ENCODE data around the gene FAM171A1. TPM values are rescaled to one million over a fixed set of nuclear protein-coding genes. Genes with fewer than 3 reads are reported as not detected.
A peak's percentile ranks its signal among the peaks of the same experiment; 100 is the strongest.

Gene FAM171A1
- total RNA-seq, 2 experiments from 2014 or later = 11.1 to 11.7 TPM

- DNase-seq = peak; percentile 46
- Mint-ChIP-seq H3K9me3 (peaks cover 17% of the 10 kb centered on the region), H3K36me3 (ENCODE audit: low read depth) (peaks cover 19% of the 10 kb centered on the region), H3K4me1 (peaks cover 44% of the 10 kb centered on the region), H3K4me3 (no peak overlapping the region), H3K27ac (peak overlapping the region; percentile 55), H3K27me3 (no peaks in the 10 kb centered on the region)
- ChIA-PET CTCF (interaction anchor here (0.6 to 1.6 kb wide), 2 partner anchors 12 to 42 kb away, joined by 3 to 5 read pairs; no protein-coding TSS in a partner anchor), POLR2A (interaction anchor here (0.5 kb wide), 1 partner anchor 59 kb away, joined by 3 read pairs; no protein-coding TSS in a partner anchor)
Observed at GRCh38 chr10:15188603-15189002, 182.5 kb downstream of the FAM171A1 start.

GRCh38 chr10:15183689-15184481, 187.2 kb downstream of the FAM171A1 start:
- ChIA-PET POLR2A (no interaction called here), CTCF (interaction anchor here (0.8 to 1.6 kb wide), 4 partner anchors 9 to 12 kb away, joined by 3 to 5 read pairs (median 4); no protein-coding TSS in a partner anchor)
- no peak overlapping the region for H3K27ac Mint-ChIP-seq
- peaks cover 34% of the 10 kb centered on the region for H3K4me1 Mint-ChIP-seq
- DNase-seq = no peak
- no peak overlapping the region for H3K4me3 Mint-ChIP-seq
- no peaks in the 10 kb centered on the region for H3K27me3 Mint-ChIP-seq
- H3K36me3 Mint-ChIP-seq (ENCODE audit: low read depth) = peaks cover 18% of the 10 kb centered on the region
- H3K9me3 Mint-ChIP-seq = peaks cover 17% of the 10 kb centered on the region

GRCh38 chr10:15182540-15183207, 188.4 kb downstream of the FAM171A1 start:
- peaks cover 18% of the 10 kb centered on the region for H3K36me3 Mint-ChIP-seq (ENCODE audit: low read depth)
- no peaks in the 10 kb centered on the region for H3K27me3 Mint-ChIP-seq
- ChIA-PET POLR2A (no interaction called here), CTCF (interaction anchor here (1.1 kb wide), 1 partner anchor 10 kb away, joined by 4 read pairs; no protein-coding TSS in a partner anchor)
- peaks cover 26% of the 10 kb centered on the region for H3K4me1 Mint-ChIP-seq
- H3K27ac Mint-ChIP-seq = no peak overlapping the region
- no peak overlapping the region for H3K4me3 Mint-ChIP-seq
- H3K9me3 Mint-ChIP-seq = peaks cover 17% of the 10 kb centered on the region
- no peak for DNase-seq

- H3K27ac Mint-ChIP-seq = no peak overlapping the region
- peaks cover 22% of the 10 kb centered on the region for H3K4me1 Mint-ChIP-seq
- H3K9me3 Mint-ChIP-seq = peaks cover 14% of the 10 kb centered on the region
- CTCF ChIA-PET = interaction anchor here (0.6 to 1.6 kb wide), 6 partner anchors 10 to 1024 kb away, joined by 3 to 6 read pairs (median 4); partner anchors contain the start of gene NMT2
- H3K36me3 Mint-ChIP-seq (ENCODE audit: low read depth) = peaks cover 15% of the 10 kb centered on the region
- no peak overlapping the region for H3K4me3 Mint-ChIP-seq
- H3K27me3 Mint-ChIP-seq = no peaks in the 10 kb centered on the region
- POLR2A ChIA-PET = no interaction called here
- DNase-seq = no peak
Observed at GRCh38 chr10:15181576-15182156, 189.4 kb downstream of the FAM171A1 start.

GRCh38 chr10:15180736-15181135, 190.4 kb downstream of the FAM171A1 start:
- CTCF ChIA-PET = interaction anchor here (0.8 to 1.7 kb wide), 6 partner anchors 9 to 49 kb away, joined by 3 to 6 read pairs (median 4); partner anchors contain the start of gene NMT2
- H3K27ac Mint-ChIP-seq = no peak overlapping the region
- DNase-seq = no peak
- peaks cover 12% of the 10 kb centered on the region for H3K4me1 Mint-ChIP-seq
- peaks cover 9% of the 10 kb centered on the region for H3K9me3 Mint-ChIP-seq
- H3K27me3 Mint-ChIP-seq = no peaks in the 10 kb centered on the region
- H3K36me3 Mint-ChIP-seq (ENCODE audit: low read depth) = peaks cover 10% of the 10 kb centered on the region
- H3K4me3 Mint-ChIP-seq = no peak overlapping the region
- POLR2A ChIA-PET = no interaction called here

GRCh38 chr10:15176269-15176668, 194.8 kb downstream of the FAM171A1 start:
- Mint-ChIP-seq H3K27me3 (no peaks in the 10 kb centered on the region), H3K4me1 (peaks cover 16% of the 10 kb centered on the region), H3K36me3 (ENCODE audit: low read depth) (no peaks in the 10 kb centered on the region), H3K4me3 (no peak overlapping the region), H3K27ac (no peak overlapping the region), H3K9me3 (no peaks in the 10 kb centered on the region)
- ChIA-PET POLR2A (no interaction called here), CTCF (interaction anchor here (1.1 kb wide), 1 partner anchor 13 kb away, joined by 5 read pairs; no protein-coding TSS in a partner anchor)
- DNase-seq = no peak

- Mint-ChIP-seq H3K4me1 (peaks cover 23% of the 10 kb centered on the region), H3K27me3 (no peaks in the 10 kb centered on the region)
- POLR2A ChIA-PET = no interaction called here
Observed at GRCh38 chr10:15175587-15175986, 195.5 kb downstream of the FAM171A1 start.

GRCh38 chr10:15172306-15172840, 198.7 kb downstream of the FAM171A1 start:
- H3K27me3 Mint-ChIP-seq = no peaks in the 10 kb centered on the region
- ChIA-PET CTCF (interaction anchor here (0.6 to 1.2 kb wide), 4 partner anchors 9 to 201 kb away, joined by 3 to 5 read pairs (median 4); no protein-coding TSS in a partner anchor), POLR2A (no interaction called here)
- no peaks in the 10 kb centered on the region for H3K9me3 Mint-ChIP-seq
- peaks cover 40% of the 10 kb centered on the region for H3K4me1 Mint-ChIP-seq
- peak overlapping the region; percentile 28 for H3K27ac Mint-ChIP-seq
- peaks cover 3% of the 10 kb centered on the region for H3K36me3 Mint-ChIP-seq (ENCODE audit: low read depth)
- DNase-seq = no peak
- no peak overlapping the region for H3K4me3 Mint-ChIP-seq

More at GRCh38 chr10:15175587-15175986, 195.5 kb downstream of the FAM171A1 start:
- no peak for DNase-seq
- Mint-ChIP-seq H3K9me3 (no peaks in the 10 kb centered on the region), H3K4me3 (no peak overlapping the region), H3K36me3 (ENCODE audit: low read depth) (peaks cover 2% of the 10 kb centered on the region), H3K27ac (no peak overlapping the region)
- CTCF ChIA-PET = no interaction called here

- peak; percentile 80 for DNase-seq
- Mint-ChIP-seq H3K4me3 (peak overlapping the region; percentile 79), H3K27ac (peak overlapping the region; percentile 97), H3K36me3 (ENCODE audit: low read depth) (peaks cover 4% of the 10 kb centered on the region), H3K27me3 (no peaks in the 10 kb centered on the region), H3K4me1 (peaks cover 55% of the 10 kb centered on the region), H3K9me3 (no peaks in the 10 kb centered on the region)
- ChIA-PET POLR2A (interaction anchor here (1.4 kb wide), 1 partner anchor 211 kb away, joined by 4 read pairs; the partner anchor contains the start of gene MEIG1), CTCF (interaction anchor here (0.7 to 1.6 kb wide), 5 partner anchors 10 to 32 kb away, joined by 3 to 5 read pairs (median 3); no protein-coding TSS in a partner anchor)
Observed at GRCh38 chr10:15169555-15170401, 201.3 kb downstream of the FAM171A1 start.

GRCh38 chr10:15168786-15169554, 202.1 kb downstream of the FAM171A1 start:
- Mint-ChIP-seq H3K4me1 (peaks cover 57% of the 10 kb centered on the region), H3K27me3 (no peaks in the 10 kb centered on the region), H3K36me3 (ENCODE audit: low read depth) (peaks cover 9% of the 10 kb centered on the region), H3K9me3 (no peaks in the 10 kb centered on the region), H3K4me3 (peak overlapping the region; percentile 79), H3K27ac (peak overlapping the region; percentile 97)
- peak; percentile 97 for DNase-seq
- ChIA-PET POLR2A (interaction anchor here (0.6 to 1.4 kb wide), 2 partner anchors 26 to 210 kb away, joined by 4 to 10 read pairs; partner anchors contain the start of gene MEIG1), CTCF (interaction anchor here (0.6 to 1.6 kb wide), 10 partner anchors 9 to 315 kb away, joined by 3 to 5 read pairs (median 3); no protein-coding TSS in a partner anchor)

- Mint-ChIP-seq H3K4me3 (peak within 1 kb of the TSS; percentile 88), H3K27ac (peak within 1 kb of the TSS; percentile 97), H3K9me3 (no peaks in the 10 kb centered on the region), H3K27me3 (no peaks in the 10 kb centered on the region), H3K36me3 (ENCODE audit: low read depth) (peaks cover 14% of the 10 kb centered on the region), H3K4me1 (peaks cover 62% of the 10 kb centered on the region)
- CTCF ChIA-PET = interaction anchor here (0.7 to 2.1 kb wide), 9 partner anchors 8 to 86 kb away, joined by 3 to 6 read pairs (median 3); no protein-coding TSS in a partner anchor
- POLR2A ChIA-PET = interaction anchor here (1.4 kb wide), 1 partner anchor 209 kb away, joined by 4 read pairs; the partner anchor contains the start of gene MEIG1
- no peak for DNase-seq
Observed at GRCh38 chr10:15168291-15168785, 202.8 kb downstream of the FAM171A1 start, which contains the start of gene NMT2. Gene NMT2 (minus strand): TSS chr10:15168693. CDS start chr10:15168612, 81 bp downstream.

Data from activated CD4-positive, alpha-beta T cell treated with anti-CD3 and anti-CD28 coated beads, Interleukin-2, amount 10 ng/mL, durations not matched to agents 7 days and 5 days (primary cell).